Measurements from ENCODE around the gene PRR33.

- TF ChIP-seq YY1 (IDR thresholded peaks at IDR 0.05) (no peak), CTCF (IDR thresholded peaks at IDR 0.05; ENCODE audit: low read depth, low read length, missing input control) (no peak), REST (IDR thresholded peaks at IDR 0.05) (no peak), HNF4G (IDR thresholded peaks at IDR 0.05) (no peak), SP1 (IDR thresholded peaks at IDR 0.05) (no peak), TAF1 (conservative IDR thresholded peaks at IDR 0.05) (no peak), MAX (IDR thresholded peaks at IDR 0.05) (no peak), RAD21 (IDR thresholded peaks at IDR 0.05) (no peak), GABPA (IDR thresholded peaks at IDR 0.05 in 1 of 2, conservative IDR thresholded peaks at IDR 0.05 in 1 of 2) (no peak), RXRA (IDR thresholded peaks at IDR 0.05) (no peak), FOXA1 (IDR thresholded peaks at IDR 0.05) (no peak), ZBTB33 (IDR thresholded peaks at IDR 0.05) (no peak)
Measured at GRCh38 chr11:1868056-1868635, 23.5 kb downstream of the PRR33 start.
